ENCODE data around the gene ELOVL5.

Gene ELOVL5

GRCh38 chr6:53299331-53300005 is 49.3 kb downstream of the ELOVL5 start:
- no peak for DNase-seq
- no peak overlapping the region for H3K27ac ChIP-seq (ENCODE audit: insufficient read depth, low read length, poor library complexity, severe bottlenecking)
- H3K27me3 ChIP-seq (replicated peaks; ENCODE audit: control insufficient read depth, insufficient read depth, low read length, poor library complexity, severe bottlenecking) = no peaks in the 10 kb centered on the region
- peaks cover 41% of the 10 kb centered on the region for H3K4me1 ChIP-seq (ENCODE audit: control insufficient read depth, insufficient read depth, low read length, poor library complexity, severe bottlenecking)
- no peaks in the 10 kb centered on the region for H3K36me3 ChIP-seq (ENCODE audit: control insufficient read depth, insufficient read depth, low read length)
- H3K9me3 ChIP-seq (ENCODE audit: control insufficient read depth, low read length) = no peaks in the 10 kb centered on the region
- H3K4me3 ChIP-seq (ENCODE audit: insufficient read depth, low read depth, low read length, poor library complexity, severe bottlenecking) = no peak overlapping the region

- Histone ChIP-seq H3K27me3 (replicated peaks; ENCODE audit: control insufficient read depth, insufficient read depth, low read length, poor library complexity, severe bottlenecking) (no peaks in the 10 kb centered on the region), H3K36me3 (ENCODE audit: control insufficient read depth, insufficient read depth, low read length) (no peaks in the 10 kb centered on the region), H3K4me1 (ENCODE audit: control insufficient read depth, insufficient read depth, low read length, poor library complexity, severe bottlenecking) (peaks cover 34% of the 10 kb centered on the region), H3K4me3 (ENCODE audit: insufficient read depth, low read depth, low read length, poor library complexity, severe bottlenecking) (no peak overlapping the region), H3K27ac (ENCODE audit: insufficient read depth, low read length, poor library complexity, severe bottlenecking) (no peak overlapping the region), H3K9me3 (ENCODE audit: control insufficient read depth, low read length) (no peaks in the 10 kb centered on the region)
- DNase-seq = no peak
Measured at GRCh38 chr6:53297004-53297403, 51.7 kb downstream of the ELOVL5 start.

- Histone ChIP-seq H3K36me3 (ENCODE audit: control insufficient read depth, insufficient read depth, low read length) (no peaks in the 10 kb centered on the region), H3K27me3 (replicated peaks; ENCODE audit: control insufficient read depth, insufficient read depth, low read length, poor library complexity, severe bottlenecking) (no peaks in the 10 kb centered on the region), H3K4me1 (ENCODE audit: control insufficient read depth, insufficient read depth, low read length, poor library complexity, severe bottlenecking) (peaks cover 33% of the 10 kb centered on the region), H3K9me3 (ENCODE audit: control insufficient read depth, low read length) (no peaks in the 10 kb centered on the region), H3K4me3 (ENCODE audit: insufficient read depth, low read depth, low read length, poor library complexity, severe bottlenecking) (no peak overlapping the region), H3K27ac (ENCODE audit: insufficient read depth, low read length, poor library complexity, severe bottlenecking) (no peak overlapping the region)
- no peak for DNase-seq
Measured at GRCh38 chr6:53295176-53295575, 53.6 kb downstream of the ELOVL5 start.

- H3K9me3 ChIP-seq (ENCODE audit: control insufficient read depth, low read length) = no peaks in the 10 kb centered on the region
- no peak overlapping the region for H3K27ac ChIP-seq (ENCODE audit: insufficient read depth, low read length, poor library complexity, severe bottlenecking)
- no peak overlapping the region for H3K4me3 ChIP-seq (ENCODE audit: insufficient read depth, low read depth, low read length, poor library complexity, severe bottlenecking)
- H3K36me3 ChIP-seq (ENCODE audit: control insufficient read depth, insufficient read depth, low read length) = no peaks in the 10 kb centered on the region
- H3K27me3 ChIP-seq (replicated peaks; ENCODE audit: control insufficient read depth, insufficient read depth, low read length, poor library complexity, severe bottlenecking) = no peaks in the 10 kb centered on the region
- peaks cover 34% of the 10 kb centered on the region for H3K4me1 ChIP-seq (ENCODE audit: control insufficient read depth, insufficient read depth, low read length, poor library complexity, severe bottlenecking)
- no peak for DNase-seq
Measured at GRCh38 chr6:53294611-53295010, 54.1 kb downstream of the ELOVL5 start.

GRCh38 chr6:53294095-53294494 is 54.7 kb downstream of the ELOVL5 start:
- Histone ChIP-seq H3K36me3 (ENCODE audit: control insufficient read depth, insufficient read depth, low read length) (no peaks in the 10 kb centered on the region), H3K9me3 (ENCODE audit: control insufficient read depth, low read length) (no peaks in the 10 kb centered on the region), H3K27ac (ENCODE audit: insufficient read depth, low read length, poor library complexity, severe bottlenecking) (no peak overlapping the region), H3K4me1 (ENCODE audit: control insufficient read depth, insufficient read depth, low read length, poor library complexity, severe bottlenecking) (peaks cover 32% of the 10 kb centered on the region), H3K27me3 (replicated peaks; ENCODE audit: control insufficient read depth, insufficient read depth, low read length, poor library complexity, severe bottlenecking) (no peaks in the 10 kb centered on the region), H3K4me3 (ENCODE audit: insufficient read depth, low read depth, low read length, poor library complexity, severe bottlenecking) (no peak overlapping the region)
- DNase-seq = no peak

- H3K4me1 ChIP-seq (ENCODE audit: control insufficient read depth, insufficient read depth, low read length, poor library complexity, severe bottlenecking) = peaks cover 32% of the 10 kb centered on the region
- H3K9me3 ChIP-seq (ENCODE audit: control insufficient read depth, low read length) = no peaks in the 10 kb centered on the region
- no peaks in the 10 kb centered on the region for H3K36me3 ChIP-seq (ENCODE audit: control insufficient read depth, insufficient read depth, low read length)
- H3K4me3 ChIP-seq (ENCODE audit: insufficient read depth, low read depth, low read length, poor library complexity, severe bottlenecking) = no peak overlapping the region
- no peaks in the 10 kb centered on the region for H3K27me3 ChIP-seq (replicated peaks; ENCODE audit: control insufficient read depth, insufficient read depth, low read length, poor library complexity, severe bottlenecking)
- DNase-seq = no peak
- no peak overlapping the region for H3K27ac ChIP-seq (ENCODE audit: insufficient read depth, low read length, poor library complexity, severe bottlenecking)
Measured at GRCh38 chr6:53293691-53294090, 55.1 kb downstream of the ELOVL5 start.

- Histone ChIP-seq H3K36me3 (ENCODE audit: control insufficient read depth, insufficient read depth, low read length) (peaks cover 7% of the 10 kb centered on the region), H3K9me3 (ENCODE audit: control insufficient read depth, low read length) (no peaks in the 10 kb centered on the region), H3K27ac (ENCODE audit: insufficient read depth, low read length, poor library complexity, severe bottlenecking) (peak overlapping the region; percentile 51), H3K27me3 (replicated peaks; ENCODE audit: control insufficient read depth, insufficient read depth, low read length, poor library complexity, severe bottlenecking) (no peaks in the 10 kb centered on the region), H3K4me3 (ENCODE audit: insufficient read depth, low read depth, low read length, poor library complexity, severe bottlenecking) (no peak overlapping the region), H3K4me1 (ENCODE audit: control insufficient read depth, insufficient read depth, low read length, poor library complexity, severe bottlenecking) (peaks cover 27% of the 10 kb centered on the region)
- DNase-seq = peak in 1 of 3 donors; percentile 18
Measured at GRCh38 chr6:53290537-53291510, 57.9 kb downstream of the ELOVL5 start.

GRCh38 chr6:53287336-53288225 is 61.2 kb downstream of the ELOVL5 start:
- Histone ChIP-seq H3K4me3 (ENCODE audit: insufficient read depth, low read depth, low read length, poor library complexity, severe bottlenecking) (no peak overlapping the region), H3K9me3 (ENCODE audit: control insufficient read depth, low read length) (no peaks in the 10 kb centered on the region), H3K27me3 (replicated peaks; ENCODE audit: control insufficient read depth, insufficient read depth, low read length, poor library complexity, severe bottlenecking) (no peaks in the 10 kb centered on the region), H3K27ac (ENCODE audit: insufficient read depth, low read length, poor library complexity, severe bottlenecking) (peak overlapping the region; percentile 34), H3K4me1 (ENCODE audit: control insufficient read depth, insufficient read depth, low read length, poor library complexity, severe bottlenecking) (peaks cover 38% of the 10 kb centered on the region), H3K36me3 (ENCODE audit: control insufficient read depth, insufficient read depth, low read length) (peaks cover 7% of the 10 kb centered on the region)
- no peak for DNase-seq

GRCh38 chr6:53284901-53285300 is 63.8 kb downstream of the ELOVL5 start:
- DNase-seq = no peak
- Histone ChIP-seq H3K4me3 (ENCODE audit: insufficient read depth, low read depth, low read length, poor library complexity, severe bottlenecking) (peak overlapping the region; percentile 3), H3K9me3 (ENCODE audit: control insufficient read depth, low read length) (no peaks in the 10 kb centered on the region), H3K27me3 (replicated peaks; ENCODE audit: control insufficient read depth, insufficient read depth, low read length, poor library complexity, severe bottlenecking) (no peaks in the 10 kb centered on the region), H3K27ac (ENCODE audit: insufficient read depth, low read length, poor library complexity, severe bottlenecking) (no peak overlapping the region), H3K36me3 (ENCODE audit: control insufficient read depth, insufficient read depth, low read length) (peaks cover 7% of the 10 kb centered on the region), H3K4me1 (ENCODE audit: control insufficient read depth, insufficient read depth, low read length, poor library complexity, severe bottlenecking) (peaks cover 22% of the 10 kb centered on the region)

Measured in effector memory CD4-positive, alpha-beta T cell (primary cell).